Vagina (tissue), 2 donors: ENCODE measurements around the gene NEK6.

Experiments
- POLR2A ChIP-seq, 2 donors: fragments of 450-650 bp; IDR thresholded peaks; one replicate each; pipeline ENCODE4 v1.6.1; 2017; ENCODE audit warnings: antibody characterized with exemption in 2 of 2, mild to moderate bottlenecking in 2 of 2, moderate library complexity in 2 of 2
- TF ChIP-seq, protein P1 (sequence below), 3 experiments: fragments of 450-650 bp in 2 of 3; fragments of 200-600 bp in 1 of 3; sonication (generic) in 1 of 3; IDR thresholded peaks; one replicate each; pipeline ENCODE4 v1.5.1; 2017 to 2019; ENCODE audit warnings: antibody characterized with exemption in 3 of 3, mild to moderate bottlenecking in 2 of 3, moderate library complexity in 2 of 3

DNA sequence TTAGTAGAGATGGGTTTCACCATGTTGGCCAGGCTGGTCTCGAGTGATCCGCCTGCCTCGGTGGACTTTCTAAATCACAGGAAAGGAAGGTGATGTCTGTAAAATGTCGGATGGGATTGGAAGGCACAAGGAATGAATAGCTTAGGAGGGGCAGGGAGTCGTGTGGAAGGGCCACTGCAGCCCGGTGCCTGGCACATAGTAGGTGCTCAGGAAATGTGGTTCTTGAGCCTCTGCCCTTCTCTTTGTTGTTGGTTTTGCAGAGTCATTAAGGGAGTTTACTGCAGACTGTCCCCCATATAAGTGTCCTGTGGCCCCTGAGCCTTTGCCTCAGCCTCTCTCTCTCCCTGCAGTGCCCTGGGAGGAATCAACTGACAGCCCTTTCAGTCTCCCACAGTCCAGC is 11.8 kb downstream of the NEK6 start:
- no peak for TF ChIP-seq POLR2A (IDR thresholded peaks at IDR 0.05)
- TF ChIP-seq, protein P1, sequence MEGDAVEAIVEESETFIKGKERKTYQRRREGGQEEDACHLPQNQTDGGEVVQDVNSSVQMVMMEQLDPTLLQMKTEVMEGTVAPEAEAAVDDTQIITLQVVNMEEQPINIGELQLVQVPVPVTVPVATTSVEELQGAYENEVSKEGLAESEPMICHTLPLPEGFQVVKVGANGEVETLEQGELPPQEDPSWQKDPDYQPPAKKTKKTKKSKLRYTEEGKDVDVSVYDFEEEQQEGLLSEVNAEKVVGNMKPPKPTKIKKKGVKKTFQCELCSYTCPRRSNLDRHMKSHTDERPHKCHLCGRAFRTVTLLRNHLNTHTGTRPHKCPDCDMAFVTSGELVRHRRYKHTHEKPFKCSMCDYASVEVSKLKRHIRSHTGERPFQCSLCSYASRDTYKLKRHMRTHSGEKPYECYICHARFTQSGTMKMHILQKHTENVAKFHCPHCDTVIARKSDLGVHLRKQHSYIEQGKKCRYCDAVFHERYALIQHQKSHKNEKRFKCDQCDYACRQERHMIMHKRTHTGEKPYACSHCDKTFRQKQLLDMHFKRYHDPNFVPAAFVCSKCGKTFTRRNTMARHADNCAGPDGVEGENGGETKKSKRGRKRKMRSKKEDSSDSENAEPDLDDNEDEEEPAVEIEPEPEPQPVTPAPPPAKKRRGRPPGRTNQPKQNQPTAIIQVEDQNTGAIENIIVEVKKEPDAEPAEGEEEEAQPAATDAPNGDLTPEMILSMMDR (IDR thresholded peaks at IDR 0.05), result no peak
